Endothelial cell of umbilical vein (primary cell): ENCODE data around the gene JPH2. TPM values are rescaled to one million over a fixed set of nuclear protein-coding genes. Genes with fewer than 3 reads are reported as not detected.

Experiments
- BruUV-seq: library from RNA; stranded (reverse); fragments of 400-500 nt; replicated peaks from 2 replicates; lab custom pipeline; 2021; lab: Mats Ljungman, UMichigan
- CTCF ChIA-PET: fragments of 300-600, 350-600 bp; sonication (Branson Sonifier 250); formaldehyde crosslinking; loops from one replicate; lab custom pipeline; 2021; ENCODE audit warnings: antibody characterized with exemption, inconsistent platforms; lab: Charles Lee
- POLR2A ChIA-PET: fragments of 300-600, 350-600 bp; sonication (Branson Sonifier 250); formaldehyde crosslinking; loops from one replicate; lab custom pipeline; 2021; ENCODE audit warnings: antibody characterized with exemption, inconsistent platforms; lab: Charles Lee
- DNase-seq: peaks from one replicate; pipeline ENCODE4 v3.0.0-alpha.2; 2011; ENCODE audit warnings: low read depth, low spot score
- FAIRE-seq: peaks from 2 replicates; lab custom pipeline; 2011; peaks lifted over from hg19 to GRCh38; lab: Jason Lieb, UNC
- H2AFZ ChIP-seq: 2 replicates; pipeline ENCODE4 v1.6.0; 2012; ENCODE audit warnings: low read depth, low read length, control low read depth, inconsistent platforms
- H3K27ac ChIP-seq: 2 replicates; pipeline ENCODE4 v1.5.1; 2011; ENCODE audit warnings: low read depth, mild to moderate bottlenecking, control low read depth, low read length, moderate library complexity; ENCODE audit not compliant: insufficient read depth
- H3K27me3 ChIP-seq, 2 experiments: 2 replicates each; pipeline versions ENCODE4 v1.6.0 to v1.6.1; 2011; ENCODE audit warnings: low read length in 2 of 2, mixed read lengths in 1 of 2; ENCODE audit not compliant: control insufficient read depth in 2 of 2, insufficient read depth in 2 of 2
- H3K36me3 ChIP-seq, 2 experiments: 2 replicates in 1 of 2; 3 replicates in 1 of 2; pipeline ENCODE4 v1.5.1; 2011; ENCODE audit warnings: low read length in 2 of 2, mild to moderate bottlenecking in 1 of 2, moderate library complexity in 1 of 2; ENCODE audit not compliant: control insufficient read depth in 2 of 2, insufficient read depth in 2 of 2; ENCODE audit errors: extremely low read depth in 1 of 2
- H3K4me1 ChIP-seq: 3 replicates; pipeline ENCODE4 v1.5.1; 2011; ENCODE audit warnings: mild to moderate bottlenecking, low read length; ENCODE audit not compliant: control insufficient read depth, insufficient read depth; ENCODE audit errors: extremely low read depth
- H3K4me2 ChIP-seq: 2 replicates; pipeline ENCODE4 v1.6.1; 2011; ENCODE audit warnings: low read length, control low read depth, mixed read lengths; ENCODE audit not compliant: insufficient read depth
- H3K4me3 ChIP-seq, 3 experiments: fragments of 200-600 bp in 1 of 3; sonication (generic), shearing (Covaris generic) in 1 of 3; replicated peaks in 1 of 3; 2 replicates each; pipeline ENCODE4 v1.5.1; 2011 to 2016; ENCODE audit warnings: control low read depth in 3 of 3, low read length in 3 of 3, mild to moderate bottlenecking in 2 of 3, inconsistent platforms in 1 of 3, low read depth in 1 of 3, moderate library complexity in 1 of 3; ENCODE audit not compliant: insufficient read depth in 1 of 3
- H3K79me2 ChIP-seq: 2 replicates; pipeline ENCODE4 v1.6.0; 2012; ENCODE audit warnings: low read length, inconsistent platforms; ENCODE audit not compliant: control insufficient read depth, insufficient read depth
- H3K9ac ChIP-seq: replicated peaks from 2 replicates; pipeline ENCODE3; 2011; ENCODE audit warnings: low read length, control low read depth; ENCODE audit not compliant: insufficient read depth; ENCODE audit errors: extremely low read depth
- H3K9me1 ChIP-seq: replicated peaks from 3 replicates; pipeline ENCODE4 v1.6.0; 2011; ENCODE audit warnings: mild to moderate bottlenecking, low read length; ENCODE audit not compliant: control insufficient read depth, insufficient read depth; ENCODE audit errors: extremely low read depth
- H3K9me3 ChIP-seq: replicated peaks from 2 replicates; pipeline ENCODE4 v1.5.1; 2012; ENCODE audit warnings: low read length, inconsistent platforms; ENCODE audit not compliant: control insufficient read depth, insufficient read depth
- H4K20me1 ChIP-seq: replicated peaks from 2 replicates; pipeline ENCODE3; 2011; ENCODE audit warnings: mild to moderate bottlenecking, low read length; ENCODE audit not compliant: control insufficient read depth, insufficient read depth; ENCODE audit errors: extremely low read depth
- CTCF ChIP-seq, 2 donors: IDR thresholded peaks; 1 replicate in 1 of 2; 2 replicates in 1 of 2; pipeline ENCODE4 v1.5.1; 2011; ENCODE audit warnings: low read length in 2 of 2, mild to moderate bottlenecking in 2 of 2, moderate library complexity in 2 of 2, control low read depth in 1 of 2, inconsistent platforms in 1 of 2, low read depth in 1 of 2; ENCODE audit not compliant: insufficient read depth in 1 of 2; ENCODE audit errors: extremely low read depth in 1 of 2
- EZH2 ChIP-seq: IDR thresholded peaks from 2 replicates; pipeline ENCODE4 v1.6.1; 2012; ENCODE audit warnings: borderline replicate concordance, low read depth, mild to moderate bottlenecking, moderate library complexity, low read length, inconsistent platforms; ENCODE audit not compliant: severe bottlenecking
- FOS ChIP-seq: IDR thresholded peaks from 2 replicates; pipeline ENCODE4 v1.6.1; 2011; ENCODE audit warnings: mild to moderate bottlenecking, low read length, moderate library complexity, borderline replicate concordance; ENCODE audit not compliant: insufficient read depth
- GATA2 ChIP-seq: IDR thresholded peaks from 2 replicates; pipeline ENCODE4 v1.7.0; 2011; ENCODE audit warnings: low read depth, mild to moderate bottlenecking, moderate library complexity, mixed read lengths, low read length; ENCODE audit not compliant: insufficient read length, insufficient read depth
- JUN ChIP-seq: IDR thresholded peaks from 2 replicates; pipeline ENCODE4 v1.6.1; 2011; ENCODE audit warnings: borderline replicate concordance, low read depth; ENCODE audit not compliant: insufficient read length, insufficient read depth
- MAX ChIP-seq: IDR thresholded peaks from 2 replicates; pipeline ENCODE4 v1.6.1; 2011; ENCODE audit not compliant: insufficient read depth, insufficient read length
- MYC ChIP-seq: IDR thresholded peaks from one replicate; pipeline ENCODE4 v1.6.1; 2011; ENCODE audit warnings: mild to moderate bottlenecking, low read depth, low read length
- POLR2A ChIP-seq: IDR thresholded peaks from 2 replicates; pipeline ENCODE4 v1.6.1; 2012; ENCODE audit warnings: low read depth, mild to moderate bottlenecking, control low read depth, low read length
- POLR2AphosphoS5 ChIP-seq: IDR thresholded peaks from 2 replicates; pipeline ENCODE4 v1.6.1; 2012; ENCODE audit warnings: low read depth, mild to moderate bottlenecking, control low read depth, low read length, moderate library complexity; ENCODE audit not compliant: insufficient read depth
- dilution Hi-C: fragments of 300-500 bp; cut with MboI; formaldehyde crosslinking; loops from one replicate; pipeline ENCODE4 v1.15.0; 2019; ENCODE audit warnings: low sequenced_read_pairs; ENCODE audit not compliant: extremely low pct_ligation_motif_present
- intact Hi-C: fragments of 100-400 bp; cut with micrococcal nuclease; formaldehyde crosslinking; loops from one replicate; pipeline ENCODE4 v1.10.0; 2022
- polyA plus RNA-seq, 4 experiments: library from polyadenylated mRNA; depleted of rRNA in 3 of 4; stranded (reverse) in 3 of 4; unstranded in 1 of 4; fragments of >200 nt; gene quantifications; 2 replicates each; pipeline versions ENCODE4 v1.2.1 to v1.2.3, GENCODE V29; 2011 to 2012; ENCODE audit warnings: missing spikeins in 1 of 4
- total RNA-seq: library from RNA; stranded (reverse); gene quantifications from 2 replicates; pipeline ENCODE4 v1.2.3, GENCODE V29; 2021

Gene JPH2
- total and polyA plus RNA-seq, 2 donors (not counting 3 experiments of a cell fraction or from before 2014, with no cell fraction given): not detected

- intact Hi-C loops (loop anchor here (1.0 to 2.0 kb wide), 4 partner anchors 36 to 643 kb away; no protein-coding TSS in a partner anchor), dilution Hi-C loops (no loop called here)
- H2AFZ ChIP-seq: no peak overlapping the region
- H3K36me3 ChIP-seq: no peaks in the 10 kb centered on the region
- H3K27me3 ChIP-seq: peaks cover 2% of the 10 kb centered on the region in 2 experiments
- no peaks in the 10 kb centered on the region for H3K9me1 ChIP-seq
- no peak overlapping the region for H3K27ac ChIP-seq
- H4K20me1 ChIP-seq: no peaks in the 10 kb centered on the region
- H3K9me3 ChIP-seq: no peaks in the 10 kb centered on the region
- H3K9ac ChIP-seq: no peak overlapping the region
- TF ChIP-seq CTCF (IDR thresholded peaks at IDR 0.05; ENCODE audit: extremely low read depth in 1 of 2, insufficient read depth in 1 of 2, low read depth in 1 of 2, low read length in 2 of 2) (peak; percentile 47 to 52), EZH2 (no peak)
- peak; percentile 79 for FAIRE-seq
- no peak overlapping the region for H3K4me3 ChIP-seq
- BruUV-seq: no TSS peak
- CTCF ChIA-PET: interaction anchor here (1.0 to 7.2 kb wide), 9 partner anchors 9 to 644 kb away, joined by 3 to 85 read pairs (median 8); no protein-coding TSS in a partner anchor
- H3K79me2 ChIP-seq: no peaks in the 10 kb centered on the region
- POLR2A ChIA-PET: no interaction called here
- peak; percentile 45 for DNase-seq
- H3K4me1 ChIP-seq: no peaks in the 10 kb centered on the region
- no peak overlapping the region for H3K4me2 ChIP-seq
Observed at GRCh38 chr20:44092551-44093248, 94.3 kb downstream of the JPH2 start.

- dilution Hi-C loops (no loop called here), intact Hi-C loops (no loop called here)
- Histone ChIP-seq H3K4me3 (no peak overlapping the region), H3K9ac (no peak overlapping the region), H3K9me1 (no peaks in the 10 kb centered on the region), H3K4me2 (no peak overlapping the region), H3K4me1 (no peaks in the 10 kb centered on the region), H3K79me2 (no peaks in the 10 kb centered on the region), H3K36me3 (no peaks in the 10 kb centered on the region), H3K27me3 (peaks cover 2% of the 10 kb centered on the region in 2 experiments), H3K9me3 (no peaks in the 10 kb centered on the region), H2AFZ (no peak overlapping the region), H3K27ac (no peak overlapping the region), H4K20me1 (no peaks in the 10 kb centered on the region)
- TF ChIP-seq FOS (no peak), POLR2A (no peak), CTCF (IDR thresholded peaks at IDR 0.05; ENCODE audit: extremely low read depth in 1 of 2, insufficient read depth in 1 of 2, low read depth in 1 of 2, low read length in 2 of 2) (no peak), JUN (no peak), GATA2 (no peak), MYC (no peak), POLR2AphosphoS5 (no peak), EZH2 (no peak), MAX (no peak)
- no peak for FAIRE-seq
- BruUV-seq: no TSS peak
- ChIA-PET POLR2A (no interaction called here), CTCF (interaction anchor here (1.6 to 7.2 kb wide), 5 partner anchors 11 to 642 kb away, joined by 8 to 85 read pairs (median 11); no protein-coding TSS in a partner anchor)
- no peak for DNase-seq
Observed at GRCh38 chr20:44091026-44091425, 96.0 kb downstream of the JPH2 start.
